DND-41 (cell line): ENCODE results near the gene IFNL1.

ENCODE experiments used
- ATAC-seq: fragments of 200-7000 bp; cut with Tn5 transposase; 3 replicates; pipeline ENCODE4 v1.9.1; 2021; ENCODE audit warnings: low read depth; ENCODE audit not compliant: insufficient read depth
- DNase-seq: peaks from one replicate; pipeline ENCODE4 v3.0.0-alpha.2; 2020
- H2AFZ ChIP-seq: 2 replicates; pipeline ENCODE4 v1.6.0; 2012; ENCODE audit warnings: low read depth, low read length
- H3K27ac ChIP-seq: 2 replicates; pipeline ENCODE4 v1.5.1; 2012; ENCODE audit warnings: low read length, inconsistent platforms
- H3K27me3 ChIP-seq: fragments of 200-600 bp; sonication (generic); 2 replicates; pipeline ENCODE4 v1.6.0; 2012; ENCODE audit warnings: low read length, mild to moderate bottlenecking, inconsistent platforms; ENCODE audit not compliant: insufficient read depth, poor library complexity
- H3K36me3 ChIP-seq: 2 replicates; pipeline ENCODE4 v1.5.1; 2012; ENCODE audit warnings: low read length, inconsistent platforms; ENCODE audit not compliant: insufficient read depth
- H3K4me1 ChIP-seq: 2 replicates; pipeline ENCODE4 v1.5.1; 2012; ENCODE audit warnings: mild to moderate bottlenecking, low read length; ENCODE audit not compliant: insufficient read depth
- H3K4me2 ChIP-seq: 2 replicates; pipeline ENCODE4 v1.6.0; 2012; ENCODE audit warnings: mild to moderate bottlenecking, moderate library complexity, low read length, inconsistent platforms; ENCODE audit not compliant: insufficient read depth
- H3K4me3 ChIP-seq, 2 experiments: fragments of 200-600 bp in 1 of 2; shearing (Covaris generic) in 1 of 2; 2 replicates each; pipeline ENCODE4 v1.5.1; 2012 to 2016; ENCODE audit warnings: inconsistent platforms in 2 of 2, low read length in 2 of 2, mild to moderate bottlenecking in 2 of 2, low read depth in 1 of 2, moderate library complexity in 1 of 2
- H3K79me2 ChIP-seq: 2 replicates; pipeline ENCODE4 v1.6.0; 2012; ENCODE audit warnings: low read length, inconsistent platforms; ENCODE audit not compliant: insufficient read depth
- H3K9ac ChIP-seq: 2 replicates; pipeline ENCODE4 v1.6.0; 2012; ENCODE audit warnings: low read depth, mild to moderate bottlenecking, inconsistent platforms, low read length, moderate library complexity
- H3K9me3 ChIP-seq: 2 replicates; pipeline ENCODE4 v1.5.1; 2012; ENCODE audit warnings: low read length, moderate library complexity, mild to moderate bottlenecking, inconsistent platforms; ENCODE audit not compliant: insufficient read depth, severe bottlenecking
- H4K20me1 ChIP-seq: 2 replicates; pipeline ENCODE4 v1.6.0; 2012; ENCODE audit warnings: low read length; ENCODE audit not compliant: insufficient read depth
- CTCF ChIP-seq: IDR thresholded peaks from 2 replicates; pipeline ENCODE4 v1.5.1; 2012; ENCODE audit warnings: borderline replicate concordance, low read length, moderate library complexity, mild to moderate bottlenecking; ENCODE audit not compliant: poor library complexity, severe bottlenecking; ENCODE audit errors: extremely low read depth
- EZH2 ChIP-seq: IDR thresholded peaks from 3 replicates; pipeline ENCODE4 v1.6.1; 2012; ENCODE audit warnings: borderline replicate concordance, low read depth, mild to moderate bottlenecking, moderate library complexity, low read length, inconsistent platforms; ENCODE audit not compliant: severe bottlenecking

The IFNL1 gene

GRCh38 chr19:39248806-39249205 is 47.4 kb upstream of the IFNL1 start, which contains the start of gene IFNL4:
Gene IFNL4, minus strand, starts transcription at chr19:39248856.
- Histone ChIP-seq H2AFZ (no peak within 1 kb of the TSS), H4K20me1 (no peaks in the 10 kb centered on the region), H3K9ac (no peak within 1 kb of the TSS), H3K4me1 (no peaks in the 10 kb centered on the region), H3K4me3 (no peak within 1 kb of the TSS), H3K79me2 (no peaks in the 10 kb centered on the region), H3K36me3 (no peaks in the 10 kb centered on the region), H3K27me3 (peaks cover 18% of the 10 kb centered on the region), H3K27ac (no peak within 1 kb of the TSS), H3K9me3 (no peaks in the 10 kb centered on the region), H3K4me2 (no peak within 1 kb of the TSS)
- DNase-seq (no peak), ATAC-seq (no peak)
- no peak for TF ChIP-seq CTCF
- TF ChIP-seq EZH2, result no peak

GRCh38 chr19:39251081-39251480 is 45.1 kb upstream of the IFNL1 start:
- Histone ChIP-seq H3K9ac (no peak overlapping the region), H3K27me3 (peaks cover 18% of the 10 kb centered on the region), H3K4me1 (no peaks in the 10 kb centered on the region), H3K27ac (no peak overlapping the region), H3K4me2 (no peak overlapping the region), H2AFZ (no peak overlapping the region), H3K36me3 (no peaks in the 10 kb centered on the region), H3K79me2 (no peaks in the 10 kb centered on the region), H3K4me3 (no peak overlapping the region), H4K20me1 (0 out of 2 replicates have a peak, but pooled peaks cover 3% of the 10 kb centered on the region), H3K9me3 (no peaks in the 10 kb centered on the region)
- DNase-seq, result no peak
- ATAC-seq, result no peak
- no peak for TF ChIP-seq CTCF
- TF ChIP-seq EZH2, result no peak

GRCh38 chr19:39251846-39252245 is 44.4 kb upstream of the IFNL1 start:
- TF ChIP-seq CTCF (no peak), EZH2 (no peak)
- H3K4me3 ChIP-seq, result no peak overlapping the region
- H2AFZ ChIP-seq, result no peak overlapping the region
- no peak overlapping the region for H3K27ac ChIP-seq
- DNase-seq (no peak), ATAC-seq (no peak)
- H3K4me2 ChIP-seq, result no peak overlapping the region
- no peaks in the 10 kb centered on the region for H3K4me1 ChIP-seq
- no peaks in the 10 kb centered on the region for H3K9me3 ChIP-seq
- H3K36me3 ChIP-seq, result no peaks in the 10 kb centered on the region
- H4K20me1 ChIP-seq, result 0 out of 2 replicates have a peak, but pooled peaks cover 3% of the 10 kb centered on the region
- no peaks in the 10 kb centered on the region for H3K79me2 ChIP-seq
- no peak overlapping the region for H3K9ac ChIP-seq
- peaks cover 18% of the 10 kb centered on the region for H3K27me3 ChIP-seq

- Histone ChIP-seq H3K4me2 (no peak overlapping the region), H3K36me3 (no peaks in the 10 kb centered on the region), H3K27ac (no peak overlapping the region), H3K4me3 (no peak overlapping the region), H3K9me3 (no peaks in the 10 kb centered on the region), H3K79me2 (no peaks in the 10 kb centered on the region), H3K9ac (no peak overlapping the region), H4K20me1 (0 out of 2 replicates have a peak, but pooled peaks cover 3% of the 10 kb centered on the region), H3K4me1 (no peaks in the 10 kb centered on the region), H3K27me3 (peaks cover 18% of the 10 kb centered on the region), H2AFZ (no peak overlapping the region)
- TF ChIP-seq CTCF (no peak), EZH2 (no peak)
- no peak for ATAC-seq
- DNase-seq, result no peak
These were observed 43.7 kb upstream of the IFNL1 start for GRCh38 chr19:39252458-39252857.
